ENCODE measurements around the gene RING1.

The RING1 gene

DNA sequence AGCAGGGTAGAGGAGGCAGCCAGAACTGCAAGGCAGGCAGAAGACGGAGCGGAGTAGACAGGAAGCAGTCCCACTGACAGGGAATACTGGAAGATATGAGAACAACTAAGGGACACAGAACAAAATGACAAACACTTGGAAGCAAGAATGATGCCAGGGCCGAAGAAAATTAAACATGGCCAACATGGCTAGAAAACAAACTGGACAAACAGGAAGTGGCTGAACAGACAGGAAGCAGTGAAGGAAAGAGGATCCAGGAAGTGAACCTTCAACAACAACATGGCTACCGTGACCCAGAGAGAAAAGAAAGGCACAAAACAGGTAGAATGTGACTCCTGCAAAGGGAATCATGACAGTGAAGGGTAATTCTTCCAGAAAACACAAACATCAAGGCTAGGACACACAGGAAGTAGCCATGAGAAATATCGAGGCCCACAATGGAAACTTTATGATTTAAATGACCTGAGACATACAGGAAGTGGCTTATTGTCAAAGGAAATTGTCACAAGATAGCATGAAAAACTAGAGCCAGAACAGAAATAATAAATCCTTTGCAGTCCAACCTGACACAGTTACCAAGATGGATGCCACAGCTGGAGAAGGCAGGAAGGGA is 25.1 kb upstream of the RING1 start:
- TF ChIP-seq TCF12 (IDR thresholded peaks at IDR 0.05; ENCODE audit: low read depth) (no peak), YY1 (IDR thresholded peaks at IDR 0.05; ENCODE audit: low read depth) (0 out of 2 replicates have a peak, but pooled peaks have one; percentile 48)

DNA sequence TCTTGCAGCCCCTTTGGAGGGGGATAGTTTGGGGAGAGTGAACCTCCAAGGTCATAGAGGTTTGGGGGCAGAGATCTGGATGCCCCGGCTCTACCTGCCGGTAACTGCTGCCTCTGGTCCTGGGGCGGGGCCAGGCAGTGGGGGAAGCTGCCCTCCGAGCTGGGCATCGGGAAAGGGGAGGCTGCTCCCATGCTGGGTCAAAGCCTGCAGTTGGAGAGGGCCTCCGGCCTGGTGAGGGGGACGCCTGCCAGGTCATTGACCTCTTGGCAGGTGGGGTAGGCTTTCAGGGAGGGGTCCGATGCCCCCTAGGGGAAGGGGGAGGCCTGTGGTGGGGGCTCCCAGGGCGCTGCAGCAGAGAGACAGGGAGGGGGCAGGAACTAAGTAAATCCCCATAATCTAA is 23.1 kb upstream of the RING1 start:
- no peak for TF ChIP-seq ZBTB7A (IDR thresholded peaks at IDR 0.05; ENCODE audit: low read depth)
- TF ChIP-seq, protein P1, sequence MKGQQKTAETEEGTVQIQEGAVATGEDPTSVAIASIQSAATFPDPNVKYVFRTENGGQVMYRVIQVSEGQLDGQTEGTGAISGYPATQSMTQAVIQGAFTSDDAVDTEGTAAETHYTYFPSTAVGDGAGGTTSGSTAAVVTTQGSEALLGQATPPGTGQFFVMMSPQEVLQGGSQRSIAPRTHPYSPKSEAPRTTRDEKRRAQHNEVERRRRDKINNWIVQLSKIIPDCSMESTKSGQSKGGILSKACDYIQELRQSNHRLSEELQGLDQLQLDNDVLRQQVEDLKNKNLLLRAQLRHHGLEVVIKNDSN (IDR thresholded peaks at IDR 0.05): no peak
- TF ChIP-seq CEBPB (IDR thresholded peaks at IDR 0.05): no peak
- TF ChIP-seq, protein P2, sequence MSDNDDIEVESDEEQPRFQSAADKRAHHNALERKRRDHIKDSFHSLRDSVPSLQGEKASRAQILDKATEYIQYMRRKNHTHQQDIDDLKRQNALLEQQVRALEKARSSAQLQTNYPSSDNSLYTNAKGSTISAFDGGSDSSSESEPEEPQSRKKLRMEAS (IDR thresholded peaks at IDR 0.05): no peak
- TF ChIP-seq TCF12 (IDR thresholded peaks at IDR 0.05; ENCODE audit: low read depth): no peak
- no peak for TF ChIP-seq EGR1 (IDR thresholded peaks at IDR 0.05)
- no peak for TF ChIP-seq NFIC (IDR thresholded peaks at IDR 0.05)
- TF ChIP-seq, protein P3, sequence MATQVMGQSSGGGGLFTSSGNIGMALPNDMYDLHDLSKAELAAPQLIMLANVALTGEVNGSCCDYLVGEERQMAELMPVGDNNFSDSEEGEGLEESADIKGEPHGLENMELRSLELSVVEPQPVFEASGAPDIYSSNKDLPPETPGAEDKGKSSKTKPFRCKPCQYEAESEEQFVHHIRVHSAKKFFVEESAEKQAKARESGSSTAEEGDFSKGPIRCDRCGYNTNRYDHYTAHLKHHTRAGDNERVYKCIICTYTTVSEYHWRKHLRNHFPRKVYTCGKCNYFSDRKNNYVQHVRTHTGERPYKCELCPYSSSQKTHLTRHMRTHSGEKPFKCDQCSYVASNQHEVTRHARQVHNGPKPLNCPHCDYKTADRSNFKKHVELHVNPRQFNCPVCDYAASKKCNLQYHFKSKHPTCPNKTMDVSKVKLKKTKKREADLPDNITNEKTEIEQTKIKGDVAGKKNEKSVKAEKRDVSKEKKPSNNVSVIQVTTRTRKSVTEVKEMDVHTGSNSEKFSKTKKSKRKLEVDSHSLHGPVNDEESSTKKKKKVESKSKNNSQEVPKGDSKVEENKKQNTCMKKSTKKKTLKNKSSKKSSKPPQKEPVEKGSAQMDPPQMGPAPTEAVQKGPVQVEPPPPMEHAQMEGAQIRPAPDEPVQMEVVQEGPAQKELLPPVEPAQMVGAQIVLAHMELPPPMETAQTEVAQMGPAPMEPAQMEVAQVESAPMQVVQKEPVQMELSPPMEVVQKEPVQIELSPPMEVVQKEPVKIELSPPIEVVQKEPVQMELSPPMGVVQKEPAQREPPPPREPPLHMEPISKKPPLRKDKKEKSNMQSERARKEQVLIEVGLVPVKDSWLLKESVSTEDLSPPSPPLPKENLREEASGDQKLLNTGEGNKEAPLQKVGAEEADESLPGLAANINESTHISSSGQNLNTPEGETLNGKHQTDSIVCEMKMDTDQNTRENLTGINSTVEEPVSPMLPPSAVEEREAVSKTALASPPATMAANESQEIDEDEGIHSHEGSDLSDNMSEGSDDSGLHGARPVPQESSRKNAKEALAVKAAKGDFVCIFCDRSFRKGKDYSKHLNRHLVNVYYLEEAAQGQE (IDR thresholded peaks at IDR 0.05; ENCODE audit: low read depth): no peak
- no peak for TF ChIP-seq CREB1 (IDR thresholded peaks at IDR 0.05; ENCODE audit: low read depth)
- no peak for TF ChIP-seq FOXM1 (IDR thresholded peaks at IDR 0.05; ENCODE audit: borderline replicate concordance, low read depth)
- TF ChIP-seq TEAD4 (IDR thresholded peaks at IDR 0.05): no peak
- no peak for TF ChIP-seq EP300 (IDR thresholded peaks at IDR 0.05; ENCODE audit: borderline replicate concordance)
- TF ChIP-seq YY1 (IDR thresholded peaks at IDR 0.05; ENCODE audit: low read depth): no peak
- no peak for TF ChIP-seq TAF1 (IDR thresholded peaks at IDR 0.05; ENCODE audit: low read depth)
- TF ChIP-seq RAD21 (IDR thresholded peaks at IDR 0.05; ENCODE audit: low read depth): no peak

DNA sequence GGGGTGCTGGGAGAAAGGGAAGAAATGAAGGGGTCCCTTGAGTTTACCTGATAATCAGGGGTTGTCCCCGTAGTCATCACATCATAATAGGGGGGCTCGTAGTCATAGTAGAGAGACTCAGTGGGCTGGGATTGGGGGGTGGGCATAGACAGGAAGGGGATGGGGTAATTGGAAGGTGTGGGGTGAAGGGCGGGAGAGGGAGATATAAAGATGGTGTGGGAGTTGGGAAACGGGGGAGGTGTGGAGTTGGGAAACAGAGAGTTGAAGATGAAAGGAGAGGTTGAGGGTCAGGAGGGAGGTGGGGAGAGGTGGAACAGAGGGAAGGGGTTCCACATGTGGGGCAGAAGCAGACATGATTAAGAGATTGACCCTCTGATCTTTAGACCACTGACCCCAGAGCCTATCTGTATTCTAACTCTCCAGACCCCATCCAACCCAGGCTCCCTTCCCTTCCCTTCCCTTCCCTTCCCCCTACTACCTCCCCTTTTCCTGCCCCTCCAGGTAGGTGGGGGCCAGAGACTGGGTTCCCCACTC is 22.6 kb upstream of the RING1 start:
- no peak for TF ChIP-seq TAF1 (IDR thresholded peaks at IDR 0.05; ENCODE audit: low read depth)
- TF ChIP-seq, protein P1 (IDR thresholded peaks at IDR 0.05): no peak

DNA sequence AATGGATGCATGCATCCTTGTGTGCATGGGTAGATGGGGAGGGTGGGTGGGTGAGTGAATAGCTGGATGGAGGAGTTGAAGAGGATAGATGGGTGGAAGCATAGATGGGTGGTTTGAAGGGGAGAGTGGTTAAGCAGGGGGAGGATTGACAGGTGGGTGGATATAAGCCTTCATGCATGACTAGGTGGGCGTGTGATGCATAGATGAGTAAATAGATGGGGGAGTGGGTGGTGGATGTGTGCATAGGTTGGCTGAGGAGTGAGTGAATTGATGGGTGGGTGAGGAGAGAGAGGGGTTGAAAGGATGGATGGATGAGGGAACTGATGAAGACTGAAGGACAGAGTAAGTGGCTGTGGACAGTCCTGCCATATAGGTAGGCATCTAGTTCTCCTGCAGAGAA is 20.5 kb upstream of the RING1 start:
- TF ChIP-seq TAF1 (IDR thresholded peaks at IDR 0.05; ENCODE audit: low read depth): no peak
- no peak for TF ChIP-seq FOXM1 (IDR thresholded peaks at IDR 0.05; ENCODE audit: borderline replicate concordance, low read depth)
- no peak for TF ChIP-seq TEAD4 (IDR thresholded peaks at IDR 0.05)
- TF ChIP-seq, protein P3 (IDR thresholded peaks at IDR 0.05; ENCODE audit: low read depth): no peak
- no peak for TF ChIP-seq TCF12 (IDR thresholded peaks at IDR 0.05; ENCODE audit: low read depth)
- no peak for TF ChIP-seq ZBTB7A (IDR thresholded peaks at IDR 0.05; ENCODE audit: low read depth)
- no peak for TF ChIP-seq NFIC (IDR thresholded peaks at IDR 0.05)
- TF ChIP-seq EGR1 (IDR thresholded peaks at IDR 0.05): no peak
- TF ChIP-seq EP300 (IDR thresholded peaks at IDR 0.05; ENCODE audit: borderline replicate concordance): no peak
- TF ChIP-seq, protein P1 (IDR thresholded peaks at IDR 0.05): no peak
- no peak for TF ChIP-seq YY1 (IDR thresholded peaks at IDR 0.05; ENCODE audit: low read depth)
- no peak for TF ChIP-seq RAD21 (IDR thresholded peaks at IDR 0.05; ENCODE audit: low read depth)
- no peak for TF ChIP-seq CEBPB (IDR thresholded peaks at IDR 0.05)
- TF ChIP-seq, protein P2 (IDR thresholded peaks at IDR 0.05): no peak

DNA sequence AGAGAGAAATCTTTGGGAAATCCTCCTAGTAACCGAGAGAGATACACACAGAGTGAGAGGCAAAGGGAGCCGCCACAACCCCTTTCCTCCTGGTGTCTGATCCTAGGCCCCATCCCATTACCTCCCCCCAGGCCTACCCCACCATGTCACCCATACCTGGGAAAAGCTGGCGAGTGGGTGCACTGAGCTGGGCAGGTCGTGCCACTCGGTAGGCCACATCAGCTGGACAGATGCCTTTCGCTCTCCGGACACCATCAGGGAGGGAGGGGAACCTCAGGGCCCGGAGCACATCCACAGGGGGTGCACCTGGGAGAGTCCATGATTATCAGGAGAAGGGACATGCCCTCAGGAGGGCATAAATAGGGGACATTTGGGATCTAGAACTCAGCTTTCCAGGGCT is 19.1 kb upstream of the RING1 start:
- TF ChIP-seq, protein P3 (IDR thresholded peaks at IDR 0.05; ENCODE audit: low read depth): no peak
- TF ChIP-seq CEBPB (IDR thresholded peaks at IDR 0.05): no peak
- TF ChIP-seq TEAD4 (IDR thresholded peaks at IDR 0.05): no peak
- TF ChIP-seq, protein P1 (IDR thresholded peaks at IDR 0.05): no peak
- TF ChIP-seq FOXM1 (IDR thresholded peaks at IDR 0.05; ENCODE audit: borderline replicate concordance, low read depth): no peak
- no peak for TF ChIP-seq YY1 (IDR thresholded peaks at IDR 0.05; ENCODE audit: low read depth)

All from Ishikawa (cell line).